Keratinocyte (primary cell): ENCODE measurements around the gene GCNT2. TPM values are rescaled to one million over a fixed set of nuclear protein-coding genes. Genes with fewer than 3 reads are reported as not detected.

ENCODE experiments used
- DNase-seq: peaks from one replicate; pipeline ENCODE4 v3.0.0-alpha.2; 2011; ENCODE audit warnings: low read depth, missing footprints, low spot score
- FAIRE-seq: peaks from 2 replicates; lab custom pipeline; 2011; peaks lifted over from hg19 to GRCh38; lab: Jason Lieb, UNC
- H2AFZ ChIP-seq: 2 replicates; pipeline ENCODE4 v1.6.0; 2012; ENCODE audit warnings: low read length, control low read depth, inconsistent platforms; ENCODE audit not compliant: control insufficient read depth
- H3K27ac ChIP-seq: 2 replicates; pipeline ENCODE4 v1.5.1; 2011; ENCODE audit warnings: low read length; ENCODE audit not compliant: control insufficient read depth, insufficient read depth
- H3K27me3 ChIP-seq: 3 replicates; pipeline ENCODE4 v1.6.0; 2011; ENCODE audit warnings: low read length; ENCODE audit not compliant: control insufficient read depth, insufficient read depth; ENCODE audit errors: extremely low read depth
- H3K36me3 ChIP-seq, 2 experiments: 2 replicates in 1 of 2; 3 replicates in 1 of 2; pipeline ENCODE4 v1.5.1; 2011; ENCODE audit warnings: low read length in 2 of 2, mild to moderate bottlenecking in 1 of 2; ENCODE audit not compliant: control insufficient read depth in 2 of 2, insufficient read depth in 2 of 2; ENCODE audit errors: extremely low read depth in 1 of 2
- H3K4me1 ChIP-seq: 3 replicates; pipeline ENCODE4 v1.5.1; 2011; ENCODE audit warnings: low read length; ENCODE audit not compliant: control insufficient read depth, insufficient read depth; ENCODE audit errors: extremely low read depth
- H3K4me2 ChIP-seq: 3 replicates; pipeline ENCODE4 v1.6.0; 2011; ENCODE audit warnings: low read depth, low read length; ENCODE audit not compliant: control insufficient read depth, insufficient read depth; ENCODE audit errors: extremely low read depth
- H3K4me3 ChIP-seq, 3 experiments: fragments of 200-600 bp in 1 of 3; sonication (generic) in 1 of 3; 2 replicates in 2 of 3; 3 replicates in 1 of 3; pipeline ENCODE4 v1.5.1; 2011 to 2016; ENCODE audit warnings: low read length in 3 of 3, mild to moderate bottlenecking in 3 of 3, control low read depth in 2 of 3, inconsistent platforms in 1 of 3, low read depth in 1 of 3, mixed read lengths in 1 of 3, mixed run types in 1 of 3, moderate library complexity in 1 of 3; ENCODE audit not compliant: control insufficient read depth in 2 of 3, insufficient read depth in 2 of 3; ENCODE audit errors: extremely low read depth in 1 of 3
- H3K79me2 ChIP-seq: 2 replicates; pipeline ENCODE4 v1.6.0; 2012; ENCODE audit warnings: low read length; ENCODE audit not compliant: control insufficient read depth, insufficient read depth
- H3K9ac ChIP-seq: 3 replicates; pipeline ENCODE4 v1.6.0; 2011; ENCODE audit warnings: low read length; ENCODE audit not compliant: control insufficient read depth, insufficient read depth; ENCODE audit errors: extremely low read depth
- H3K9me1 ChIP-seq: 3 replicates; pipeline ENCODE4 v1.6.0; 2011; ENCODE audit warnings: low read length; ENCODE audit not compliant: control insufficient read depth, insufficient read depth; ENCODE audit errors: extremely low read depth
- H3K9me3 ChIP-seq: 2 replicates; pipeline ENCODE4 v1.5.1; 2012; ENCODE audit warnings: low read depth, low read length; ENCODE audit not compliant: control insufficient read depth
- H4K20me1 ChIP-seq: 3 replicates; pipeline ENCODE4 v1.6.0; 2011; ENCODE audit warnings: low read length; ENCODE audit not compliant: control insufficient read depth, insufficient read depth; ENCODE audit errors: extremely low read depth
- EZH2 ChIP-seq: IDR thresholded peaks from one replicate; pipeline ENCODE4 v1.6.1; 2012; ENCODE audit warnings: inconsistent platforms, mild to moderate bottlenecking, low read length, moderate library complexity
- dilution Hi-C: fragments of 300-500 bp; cut with MboI; formaldehyde crosslinking; loops from one replicate; pipeline ENCODE4 v1.7.0; 2020; ENCODE audit warnings: low sequenced_read_pairs; ENCODE audit not compliant: extremely low pct_ligation_motif_present
- polyA plus RNA-seq, 5 experiments: library from polyadenylated mRNA; depleted of rRNA in 3 of 5; stranded (reverse) in 3 of 5; stranded (forward) in 1 of 5; unstranded in 1 of 5; fragments of >200 nt; gene quantifications; 1 replicate in 1 of 5; 2 replicates in 3 of 5; 3 replicates in 1 of 5; pipeline versions ENCODE4 v1.2.1 to v1.2.3, GENCODE V29; 2011 to 2012; ENCODE audit warnings: missing spikeins in 2 of 5, low read depth in 1 of 5, low replicate concordance in 1 of 5
- TF ChIP-seq, protein P1 (sequence below), 3 experiments: IDR thresholded peaks in 1 of 3; conservative IDR thresholded peaks in 1 of 3; optimal IDR thresholded peaks in 1 of 3; 2 replicates in 2 of 3; 3 replicates in 1 of 3; pipeline versions ENCODE3 to v1.5.1; 2011; ENCODE audit warnings: low read length in 3 of 3, mild to moderate bottlenecking in 3 of 3, moderate library complexity in 2 of 3, control low read depth in 1 of 3, inconsistent platforms in 1 of 3; ENCODE audit not compliant: insufficient read depth in 2 of 3; ENCODE audit errors: extremely low read depth in 1 of 3

The GCNT2 gene
- polyA plus RNA-seq, 1 donor (not counting 4 experiments of a cell fraction or from before 2014, with no cell fraction given): 7.3 TPM

DNA sequence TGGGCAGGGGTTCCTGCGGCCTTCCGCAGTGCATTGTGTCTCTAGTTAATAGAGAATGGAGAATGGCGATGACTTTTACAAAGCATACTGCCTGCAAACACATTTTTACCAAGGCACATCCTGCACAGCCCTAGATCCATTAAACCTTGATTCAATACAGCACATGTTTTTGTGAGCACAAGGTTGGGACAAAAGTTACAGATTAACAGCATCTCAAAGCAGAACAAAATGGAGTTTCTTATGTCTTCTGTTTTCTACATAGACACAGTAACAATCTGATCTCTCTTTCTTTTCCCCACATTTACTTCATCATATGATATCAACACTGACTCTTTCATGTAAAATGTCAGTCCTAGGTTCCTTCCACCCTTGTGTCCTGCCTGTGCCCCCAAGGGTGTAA is 63.5 kb downstream of the GCNT2 start:
- dilution Hi-C loops: no loop called here
- FAIRE-seq: no peak

DNA sequence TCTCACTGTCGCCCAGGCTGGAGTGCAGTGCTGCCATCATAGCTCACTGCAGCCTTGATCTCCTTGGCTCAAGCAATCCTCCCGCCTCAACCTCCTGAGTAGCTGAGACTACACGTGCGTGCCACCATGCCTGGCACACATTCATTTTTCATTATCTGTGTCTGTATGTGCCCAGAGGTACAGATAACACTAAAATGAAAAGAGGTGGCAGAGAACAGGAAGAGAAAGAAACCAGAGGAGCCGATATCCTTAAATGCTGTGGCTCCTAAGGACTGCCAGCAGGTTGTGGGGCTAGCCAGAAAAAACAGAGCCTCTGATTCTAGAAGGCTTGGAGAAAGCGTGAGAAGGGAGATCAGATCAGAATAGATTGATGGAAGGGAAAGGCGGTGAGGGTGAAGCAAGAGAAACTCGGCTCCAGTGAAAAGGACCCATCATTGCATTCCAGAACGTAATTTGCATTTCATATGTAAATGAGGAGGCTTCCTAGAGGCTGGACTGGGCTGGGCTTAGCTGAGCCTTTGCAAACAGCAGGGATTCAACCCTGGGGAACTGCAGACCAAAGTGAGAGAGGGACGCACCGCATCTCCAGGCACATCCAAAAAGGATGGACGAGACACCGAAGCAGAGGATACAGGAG is 64.2 kb downstream of the GCNT2 start:
- Histone ChIP-seq H3K9ac (no peak overlapping the region), H3K4me2 (no peak overlapping the region), H3K4me3 (no peak overlapping the region), H3K27ac (no peak overlapping the region), H2AFZ (no peak overlapping the region), H4K20me1 (no peaks in the 10 kb centered on the region), H3K36me3 (peaks cover 0 to 1% of the 10 kb centered on the region in 2 experiments), H3K27me3 (no peaks in the 10 kb centered on the region), H3K79me2 (no peaks in the 10 kb centered on the region), H3K9me3 (no peaks in the 10 kb centered on the region), H3K4me1 (peaks cover 12% of the 10 kb centered on the region), H3K9me1 (no peaks in the 10 kb centered on the region)
- no peak for FAIRE-seq
- no peak for DNase-seq
- TF ChIP-seq EZH2: no peak
- TF ChIP-seq, protein P1, sequence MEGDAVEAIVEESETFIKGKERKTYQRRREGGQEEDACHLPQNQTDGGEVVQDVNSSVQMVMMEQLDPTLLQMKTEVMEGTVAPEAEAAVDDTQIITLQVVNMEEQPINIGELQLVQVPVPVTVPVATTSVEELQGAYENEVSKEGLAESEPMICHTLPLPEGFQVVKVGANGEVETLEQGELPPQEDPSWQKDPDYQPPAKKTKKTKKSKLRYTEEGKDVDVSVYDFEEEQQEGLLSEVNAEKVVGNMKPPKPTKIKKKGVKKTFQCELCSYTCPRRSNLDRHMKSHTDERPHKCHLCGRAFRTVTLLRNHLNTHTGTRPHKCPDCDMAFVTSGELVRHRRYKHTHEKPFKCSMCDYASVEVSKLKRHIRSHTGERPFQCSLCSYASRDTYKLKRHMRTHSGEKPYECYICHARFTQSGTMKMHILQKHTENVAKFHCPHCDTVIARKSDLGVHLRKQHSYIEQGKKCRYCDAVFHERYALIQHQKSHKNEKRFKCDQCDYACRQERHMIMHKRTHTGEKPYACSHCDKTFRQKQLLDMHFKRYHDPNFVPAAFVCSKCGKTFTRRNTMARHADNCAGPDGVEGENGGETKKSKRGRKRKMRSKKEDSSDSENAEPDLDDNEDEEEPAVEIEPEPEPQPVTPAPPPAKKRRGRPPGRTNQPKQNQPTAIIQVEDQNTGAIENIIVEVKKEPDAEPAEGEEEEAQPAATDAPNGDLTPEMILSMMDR (optimal IDR thresholded peaks at IDR 0.05 in 1 of 3, IDR thresholded peaks at IDR 0.05 in 1 of 3, conservative IDR thresholded peaks at IDR 0.05 in 1 of 3; ENCODE audit: extremely low read depth in 1 of 3, insufficient read depth in 2 of 3, low read length in 3 of 3): no peak
- dilution Hi-C loops: no loop called here

More for the DNA sequence above, 63.5 kb downstream of the GCNT2 start:
- no peak overlapping the region for H3K4me3 ChIP-seq
- H3K4me2 ChIP-seq: no peak overlapping the region
- H3K27ac ChIP-seq: no peak overlapping the region
- TF ChIP-seq EZH2: no peak
- TF ChIP-seq, protein P1 (optimal IDR thresholded peaks at IDR 0.05 in 1 of 3, IDR thresholded peaks at IDR 0.05 in 1 of 3, conservative IDR thresholded peaks at IDR 0.05 in 1 of 3; ENCODE audit: extremely low read depth in 1 of 3, insufficient read depth in 2 of 3, low read length in 3 of 3): no peak
- peaks cover 0 to 3% of the 10 kb centered on the region in 2 experiments for H3K36me3 ChIP-seq
- H3K9ac ChIP-seq: no peak overlapping the region
- H3K9me1 ChIP-seq: no peaks in the 10 kb centered on the region
- H3K4me1 ChIP-seq: peaks cover 12% of the 10 kb centered on the region
- no peak overlapping the region for H2AFZ ChIP-seq
- DNase-seq: no peak
- no peaks in the 10 kb centered on the region for H4K20me1 ChIP-seq
- no peaks in the 10 kb centered on the region for H3K9me3 ChIP-seq
- H3K79me2 ChIP-seq: no peaks in the 10 kb centered on the region
- no peaks in the 10 kb centered on the region for H3K27me3 ChIP-seq
